T1000 (cell line): ENCODE results near the gene NFIB.

Source experiments
- DNase-seq: peaks from one replicate; lab custom pipeline; 2025; ENCODE audit warnings: mixed read lengths; lab: John Stamatoyannopoulos, UW

Gene NFIB

GRCh38 chr9:14344941-14345353, 31.0 kb upstream of the NFIB start:
- DNase-seq: no peak

GRCh38 chr9:14344053-14344524, 30.1 kb upstream of the NFIB start:
- no peak for DNase-seq

GRCh38 chr9:14343261-14344031, 29.5 kb upstream of the NFIB start:
- DNase-seq: no peak

GRCh38 chr9:14342736-14343135, 28.8 kb upstream of the NFIB start:
- DNase-seq: no peak

- DNase-seq: no peak
Observed at GRCh38 chr9:14341437-14342122, 27.6 kb upstream of the NFIB start.

DNA sequence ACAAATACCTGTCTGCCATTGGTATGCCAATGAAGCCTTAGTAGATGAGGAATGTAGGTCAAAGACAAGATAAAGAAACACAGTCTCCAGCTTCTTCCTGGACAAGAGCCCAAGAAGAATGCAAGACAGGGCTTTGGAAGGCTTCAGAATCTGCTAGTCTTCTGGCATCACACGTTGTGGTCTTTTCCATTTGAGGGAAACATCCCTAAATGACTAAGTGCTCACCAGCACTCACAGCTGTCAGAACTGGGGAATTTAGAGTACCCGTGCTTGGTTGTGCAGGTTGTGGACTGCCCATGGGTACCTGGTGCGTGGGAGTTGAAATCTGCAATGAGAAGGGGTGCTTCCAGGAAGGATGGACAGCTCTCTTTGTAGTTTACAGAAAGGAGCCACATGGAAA, 27.1 kb upstream of the NFIB start:
- DNase-seq: no peak

GRCh38 chr9:14340219-14340873, 26.4 kb upstream of the NFIB start:
- DNase-seq: no peak

DNA sequence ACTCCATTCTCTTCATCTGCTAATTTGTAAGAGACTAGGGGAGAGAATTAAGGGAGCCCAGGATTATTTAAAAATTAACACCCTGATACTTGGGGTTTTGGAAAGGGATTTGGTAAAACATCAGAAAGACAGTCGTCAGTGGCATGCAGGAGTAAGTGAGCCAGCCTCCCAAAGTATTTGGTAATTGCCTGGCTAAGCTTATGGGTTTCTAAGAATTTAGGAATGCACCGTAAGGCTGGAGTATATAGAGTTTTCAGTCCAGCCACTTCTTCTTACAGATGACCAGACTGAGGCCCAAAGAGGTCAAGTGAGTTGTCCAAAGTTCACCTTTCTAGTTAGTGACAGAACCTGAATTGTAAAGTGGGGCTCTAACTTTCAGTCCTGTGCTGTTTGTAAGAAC, 25.8 kb upstream of the NFIB start:
- no peak for DNase-seq

- no peak for DNase-seq
Observed at GRCh38 chr9:14337615-14338014, 23.7 kb upstream of the NFIB start.

GRCh38 chr9:14336244-14336643, 22.3 kb upstream of the NFIB start:
- no peak for DNase-seq

DNA sequence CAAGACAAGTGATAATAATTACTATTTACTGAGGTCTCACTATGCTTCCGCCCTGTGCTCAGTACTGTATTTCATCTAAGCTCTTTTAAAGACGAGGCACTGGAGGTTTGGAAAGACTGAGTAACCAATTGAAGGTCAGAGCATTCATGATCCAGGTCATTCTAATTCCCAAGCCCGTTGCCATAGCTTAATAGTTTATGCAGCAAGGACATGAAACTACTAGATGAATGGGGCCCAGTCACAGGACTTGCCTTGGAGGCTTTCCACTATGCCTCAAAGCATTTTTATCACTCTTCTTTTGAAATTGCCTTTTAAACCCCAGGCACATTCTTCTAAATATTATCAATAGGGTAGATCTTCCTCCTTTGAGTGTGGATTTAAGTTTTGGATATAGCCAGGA, 17.2 kb upstream of the NFIB start:
- no peak for DNase-seq

DNA sequence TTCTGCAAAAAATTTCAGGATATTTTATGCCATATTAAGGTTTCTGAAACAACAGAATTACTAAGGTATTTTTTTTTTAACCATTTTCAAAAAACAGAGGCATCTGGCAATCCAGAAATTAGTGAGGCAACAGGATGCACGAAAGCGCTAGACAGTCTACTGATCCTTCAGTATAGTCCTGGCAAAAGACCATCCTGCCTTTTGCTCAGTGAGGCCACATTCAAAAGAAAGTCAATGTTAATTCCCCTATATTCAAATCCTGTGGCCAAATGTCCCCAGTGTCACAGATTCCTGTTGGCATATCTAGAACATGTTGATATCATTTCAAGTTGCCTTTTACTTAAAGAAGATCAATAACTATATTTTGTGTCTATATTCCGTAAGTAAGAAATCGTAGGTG, 13.1 kb upstream of the NFIB start:
- DNase-seq: no peak

DNA sequence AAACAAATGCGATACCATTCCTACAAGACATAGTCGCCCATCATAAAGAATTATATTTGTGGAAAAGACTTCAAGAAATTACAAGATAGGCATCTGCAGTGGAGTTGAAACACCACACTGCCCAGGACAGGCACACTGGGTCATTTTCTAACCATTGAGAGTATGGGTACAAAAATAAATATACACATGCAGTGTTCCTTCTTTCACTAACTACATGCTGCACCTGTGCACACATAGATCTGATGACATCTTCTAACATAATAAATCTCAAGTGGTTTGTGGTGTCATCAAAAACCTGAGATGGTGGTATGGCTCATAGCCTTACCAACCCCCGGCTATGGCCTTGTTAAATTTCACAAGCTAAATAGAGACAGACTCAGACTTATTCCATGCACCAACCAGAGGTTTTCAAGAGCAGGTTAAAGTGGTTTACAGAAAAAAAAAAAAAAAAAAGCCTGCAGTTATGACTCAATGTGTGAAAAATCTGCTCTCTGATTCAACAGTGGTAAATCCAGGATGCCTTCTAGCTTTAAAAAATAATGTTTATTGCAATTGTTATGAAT, 12.4 kb upstream of the NFIB start:
- no peak for DNase-seq

- DNase-seq: no peak
Observed at GRCh38 chr9:14325147-14325546, 11.2 kb upstream of the NFIB start.

GRCh38 chr9:14323985-14324650, 10.2 kb upstream of the NFIB start:
- no peak for DNase-seq

DNA sequence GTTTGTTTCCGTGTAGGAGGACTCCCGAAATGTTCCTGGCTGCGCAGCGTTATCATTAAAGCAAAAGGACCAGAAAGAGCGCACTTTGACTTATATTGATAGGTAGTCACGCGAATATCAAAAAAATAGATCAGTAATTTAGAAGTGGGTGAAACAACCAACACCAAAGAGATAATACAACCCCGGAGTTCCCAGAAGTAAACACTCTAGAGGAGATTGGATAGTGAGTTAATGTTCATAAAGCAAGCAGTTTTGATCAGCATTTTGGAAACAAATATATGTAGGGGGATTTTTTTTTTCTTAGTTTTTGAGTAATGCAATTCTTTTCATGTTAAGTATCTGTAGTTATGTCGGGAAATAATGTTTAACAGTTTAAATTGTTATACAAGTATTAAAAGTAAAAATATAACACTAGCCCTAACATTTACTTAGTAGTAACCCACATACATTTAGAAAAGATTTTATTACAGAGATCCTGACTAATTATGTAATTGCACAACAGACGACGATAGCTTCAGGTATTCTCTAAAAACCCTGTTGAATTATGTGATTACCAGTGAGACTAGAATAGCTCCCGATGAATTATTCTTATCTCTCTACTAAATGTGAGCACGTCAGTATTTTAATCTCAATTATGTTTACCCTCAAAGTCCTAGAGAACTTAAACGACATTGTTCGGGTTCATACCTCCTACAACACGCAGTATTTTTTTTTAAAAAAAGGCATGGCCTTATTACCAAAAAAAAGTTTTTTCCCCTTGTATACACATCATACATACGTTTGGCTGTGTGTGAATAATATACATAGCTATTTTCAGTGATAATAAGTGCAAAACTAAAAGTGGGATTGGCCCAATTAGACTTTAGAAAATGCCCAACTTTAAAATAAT, 9.4 kb upstream of the NFIB start:
- no peak for DNase-seq

DNA sequence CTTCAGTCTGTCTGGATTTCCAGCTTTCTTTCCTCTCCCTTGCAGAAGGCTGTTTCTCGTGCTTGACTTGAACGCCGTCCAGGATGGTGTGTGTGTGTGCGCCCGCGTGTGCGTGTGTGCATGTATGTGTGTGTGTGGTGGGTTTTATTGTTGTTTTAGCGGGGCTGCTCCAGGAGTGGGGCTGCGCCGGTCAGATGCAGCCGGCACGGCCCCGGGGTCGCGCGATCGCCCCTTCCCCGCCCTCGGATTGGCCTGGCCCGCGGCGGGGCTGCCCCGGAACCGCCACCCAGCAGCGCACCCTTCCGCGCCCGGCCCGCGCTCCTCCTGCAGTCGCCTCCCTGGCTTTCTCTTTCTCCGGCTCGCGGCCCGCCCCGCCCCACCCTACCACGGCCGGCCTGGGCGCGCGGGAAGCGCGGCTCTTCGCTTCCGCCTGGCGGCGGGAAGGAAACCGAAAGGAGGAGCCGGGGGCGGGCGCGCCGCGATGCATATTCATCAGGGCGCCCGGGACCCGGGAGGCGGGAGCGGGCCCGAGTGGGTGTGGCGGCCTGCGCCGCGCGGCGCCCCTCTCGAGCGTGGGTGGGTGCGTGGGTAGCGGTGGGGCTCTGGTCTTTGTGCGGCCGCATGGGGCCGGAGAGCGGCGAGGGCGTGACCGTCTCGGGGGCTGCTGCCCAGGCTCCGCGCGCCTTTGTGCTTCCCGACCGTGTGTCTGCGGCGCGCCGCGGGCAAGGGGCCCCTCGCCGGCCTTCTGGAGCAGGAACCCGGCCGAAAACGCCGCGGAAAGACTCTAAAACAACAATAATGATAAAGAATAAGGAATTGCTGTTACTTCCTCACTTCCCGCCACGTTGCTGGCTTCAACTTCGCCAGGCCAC, 8.5 kb upstream of the NFIB start:
- peak; percentile 58 for DNase-seq

GRCh38 chr9:14321517-14322130, 7.7 kb upstream of the NFIB start:
- no peak for DNase-seq
